Neural crest cell (in vitro differentiated cells): Measurements from ENCODE around the gene BRIP1. TPM values are rescaled to one million over a fixed set of nuclear protein-coding genes. Genes with fewer than 3 reads are reported as not detected.

Experiments used
- DNase-seq: peaks from one replicate; pipeline ENCODE4 v3.0.0; 2021; ENCODE audit warnings: low read depth, mixed read lengths, low spot score
- H3K27ac Mint-ChIP-seq: one replicate; pipeline ENCODE4 v1.8.0; 2021; ENCODE audit warnings: mild to moderate bottlenecking, mixed read lengths; ENCODE audit not compliant: unreplicated experiment
- H3K27me3 Mint-ChIP-seq: 2 replicates; pipeline ENCODE4 v1.8.0; 2021; ENCODE audit warnings: low read depth, mild to moderate bottlenecking, mixed read lengths
- H3K36me3 Mint-ChIP-seq: 2 replicates; pipeline ENCODE4 v1.8.0; 2021; ENCODE audit warnings: low read depth, mild to moderate bottlenecking, mixed read lengths
- H3K4me1 Mint-ChIP-seq: 2 replicates; pipeline ENCODE4 v1.8.0; 2021; ENCODE audit warnings: mixed read lengths
- H3K4me3 Mint-ChIP-seq: one replicate; pipeline ENCODE4 v1.8.0; 2021; ENCODE audit warnings: mild to moderate bottlenecking, mixed read lengths
- H3K9me3 Mint-ChIP-seq: 2 replicates; pipeline ENCODE4 v1.8.0; 2021; ENCODE audit warnings: mixed read lengths
- CTCF ChIP-seq: fragments of 200-600 bp; sonication (generic); conservative IDR thresholded peaks from 2 replicates; pipeline ENCODE4 v1.5.0; 2021; ENCODE audit warnings: antibody characterized with exemption, mild to moderate bottlenecking
- total RNA-seq: library from RNA; stranded (reverse); gene quantifications from 2 replicates; pipeline ENCODE4 v1.2.1, GENCODE V29; 2021

The BRIP1 gene
- total RNA-seq, 1 donor from 2014 or later: 31.4 TPM

- H3K36me3 Mint-ChIP-seq: peaks cover 4% of the 10 kb centered on the region
- no peak for TF ChIP-seq CTCF
- peaks cover 30% of the 10 kb centered on the region for H3K4me1 Mint-ChIP-seq
- H3K27ac Mint-ChIP-seq: no peak overlapping the region
- no peak for DNase-seq
- no peak overlapping the region for H3K4me3 Mint-ChIP-seq
- H3K27me3 Mint-ChIP-seq: no peaks in the 10 kb centered on the region
- no peaks in the 10 kb centered on the region for H3K9me3 Mint-ChIP-seq
Measured at GRCh38 chr17:61813211-61813610, 50.1 kb downstream of the BRIP1 start.

DNA sequence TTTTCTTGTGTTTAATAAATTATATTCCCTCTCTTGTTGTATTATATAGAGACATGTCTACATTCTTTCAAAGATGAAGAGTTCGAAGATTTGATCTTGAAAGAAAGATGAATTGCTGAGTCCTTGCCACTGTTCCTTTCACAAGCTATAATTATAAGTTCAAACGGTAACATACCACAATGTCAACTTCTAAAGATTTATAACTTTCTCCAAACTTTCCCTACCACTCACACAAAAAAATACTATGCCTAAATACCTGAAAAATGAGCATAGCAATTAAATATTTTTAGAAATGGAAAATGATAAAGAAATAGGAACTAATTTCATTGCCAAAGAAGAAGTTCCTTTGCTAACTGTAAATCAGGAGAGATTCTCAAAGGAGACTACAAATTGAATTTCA lies 50.6 kb downstream of the BRIP1 start:
- Mint-ChIP-seq H3K4me3 (no peak overlapping the region), H3K36me3 (peaks cover 3% of the 10 kb centered on the region), H3K27ac (no peak overlapping the region), H3K4me1 (peaks cover 30% of the 10 kb centered on the region), H3K9me3 (no peaks in the 10 kb centered on the region), H3K27me3 (no peaks in the 10 kb centered on the region)
- DNase-seq: no peak
- no peak for TF ChIP-seq CTCF

DNA sequence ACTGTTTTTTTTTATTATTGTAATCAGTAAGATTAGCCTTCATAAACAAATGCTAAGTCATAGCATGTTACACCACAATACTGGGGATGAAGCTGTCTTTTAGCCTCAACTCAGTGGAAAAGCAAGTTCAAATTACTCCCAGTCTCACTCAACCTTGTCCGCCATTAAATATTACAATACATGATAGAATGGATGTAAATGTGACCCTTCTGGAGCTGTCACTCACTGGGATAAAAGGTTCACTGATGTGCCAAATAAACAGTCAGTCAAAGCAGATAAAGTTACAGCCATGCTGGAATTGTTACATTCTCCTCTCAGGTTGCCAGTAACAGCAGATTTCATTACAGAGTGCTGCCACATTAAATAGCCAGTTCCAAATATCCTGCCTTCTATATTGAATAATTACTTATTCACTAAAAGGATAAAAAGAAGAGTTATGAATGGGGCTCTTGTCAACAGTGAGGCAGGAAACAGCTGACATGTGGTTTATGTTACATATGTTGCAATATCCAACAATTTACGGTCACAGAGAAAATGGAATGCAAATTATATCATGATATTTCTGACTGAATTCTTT lies 53.4 kb downstream of the BRIP1 start:
- peaks cover 24% of the 10 kb centered on the region for H3K4me1 Mint-ChIP-seq
- no peak for TF ChIP-seq CTCF
- H3K9me3 Mint-ChIP-seq: no peaks in the 10 kb centered on the region
- no peak for DNase-seq
- no peaks in the 10 kb centered on the region for H3K27me3 Mint-ChIP-seq
- H3K36me3 Mint-ChIP-seq: peaks cover 3% of the 10 kb centered on the region
- no peak overlapping the region for H3K4me3 Mint-ChIP-seq
- H3K27ac Mint-ChIP-seq: no peak overlapping the region

- no peak for TF ChIP-seq CTCF
- Mint-ChIP-seq H3K4me3 (no peak overlapping the region), H3K27ac (no peak overlapping the region), H3K27me3 (no peaks in the 10 kb centered on the region), H3K36me3 (peaks cover 3% of the 10 kb centered on the region), H3K9me3 (no peaks in the 10 kb centered on the region), H3K4me1 (peaks cover 21% of the 10 kb centered on the region)
- DNase-seq: no peak
Measured at GRCh38 chr17:61808442-61808841, 54.9 kb downstream of the BRIP1 start.

DNA sequence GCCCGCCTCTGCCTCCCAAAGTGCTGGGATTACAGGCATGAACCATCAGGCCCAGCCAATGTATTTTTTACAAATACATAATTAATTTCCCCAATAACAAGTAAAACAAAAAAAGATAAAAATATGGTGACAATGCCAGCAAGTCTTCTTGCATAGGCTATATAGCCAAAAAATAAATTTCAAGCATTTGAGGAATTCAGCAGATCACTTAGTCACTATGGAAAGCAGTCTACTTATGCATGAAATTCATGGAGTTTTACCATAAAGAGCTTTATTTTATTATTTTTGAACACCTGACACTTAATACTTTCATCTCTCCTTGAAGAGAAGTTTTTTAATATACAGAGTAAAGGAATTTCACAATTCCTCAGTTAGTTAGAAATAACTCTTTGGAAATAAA lies 56.4 kb downstream of the BRIP1 start:
- Mint-ChIP-seq H3K4me1 (peaks cover 18% of the 10 kb centered on the region), H3K4me3 (no peak overlapping the region), H3K27me3 (no peaks in the 10 kb centered on the region), H3K27ac (no peak overlapping the region), H3K36me3 (peaks cover 3% of the 10 kb centered on the region), H3K9me3 (no peaks in the 10 kb centered on the region)
- DNase-seq: no peak
- TF ChIP-seq CTCF: no peak
